ENCODE results near the gene KLK12. TPM values are rescaled to one million over a fixed set of nuclear protein-coding genes. Genes with fewer than 3 reads are reported as not detected.

The KLK12 gene
- total and polyA plus RNA-seq, 2 of the 13 experiments (the other 11 are each of a cell fraction or from before 2014, with no cell fraction given) = not detected

GRCh38 chr19:51009061-51009891 lies 25.5 kb downstream of the KLK12 start:
- POLR2A ChIA-PET = no interaction called here
- CTCF ChIA-PET (ENCODE audit: low intra/inter-chr PET ratio, low total read pairs) = no interaction called here

More at GRCh38 chr19:51009061-51009891, 25.5 kb downstream of the KLK12 start:
- no peak for ATAC-seq
- Histone ChIP-seq H3K9me3 (ENCODE audit: low read length) (no peaks in the 10 kb centered on the region), H3K4me3 (replicated peaks in 1 of 3; ENCODE audit: insufficient read depth in 1 of 3, low read depth in 2 of 3, low read length in 3 of 3) (no peak overlapping the region), H3K9ac (ENCODE audit: insufficient read depth, low read depth, low read length) (no peak overlapping the region), H3K4me1 (ENCODE audit: insufficient read depth, low read length) (no peaks in the 10 kb centered on the region), H3K4me2 (ENCODE audit: low read depth, low read length) (no peak overlapping the region), H3K79me2 (ENCODE audit: insufficient read depth, low read length) (no peaks in the 10 kb centered on the region), H2AFZ (ENCODE audit: low read length) (no peak overlapping the region), H3K27me3 (ENCODE audit: control insufficient read depth in 1 of 2, insufficient read depth in 2 of 2, low read length in 2 of 2) (peaks cover 1 to 7% of the 10 kb centered on the region in 2 experiments; a peak in 2 of 5 replicates), H3K36me3 (replicated peaks in 1 of 2; ENCODE audit: control insufficient read depth in 1 of 2, insufficient read depth in 2 of 2, low read length in 2 of 2) (no peaks in the 10 kb centered on the region), H4K20me1 (ENCODE audit: insufficient read depth, low read length) (no peaks in the 10 kb centered on the region), H3K27ac (ENCODE audit: extremely low read length, insufficient read depth, low read length) (no peak overlapping the region)
- no TSS peak for BruUV-seq (replicated peaks)
- 7% methylated on average over 17 of the region's 19 CpGs for WGBS (ENCODE audit: low lambda C conversion rate)
- DNase-seq (ENCODE audit: low spot score) = no peak
- FAIRE-seq = no peak
- intact Hi-C loops (cut with micrococcal nuclease; ENCODE audit: unreplicated experiment) (no loop called here), in situ Hi-C loops (cut with HindIII; ENCODE audit: extremely low pct_ligation_motif_present, low pct_unique_long_range_greater_than_20kb) (no loop called here)
- TF ChIP-seq CC2D1A (CRISPR knock-in tag; IDR thresholded peaks at IDR 0.05) (no peak), PHF8 (CRISPR knock-in tag; IDR thresholded peaks at IDR 0.05) (no peak), ZNF883 (CRISPR knock-in tag; IDR thresholded peaks at IDR 0.05; ENCODE audit: not compliant biosample characterization) (no peak), GPBP1L1 (CRISPR knock-in tag; IDR thresholded peaks at IDR 0.05) (no peak), ZNF646 (CRISPR knock-in tag; IDR thresholded peaks at IDR 0.05) (no peak), TP53 (CRISPR knock-in tag; conservative IDR thresholded peaks at IDR 0.05) (no peak), ZFYVE20 (CRISPR knock-in tag; IDR thresholded peaks at IDR 0.05; ENCODE audit: borderline replicate concordance, low read depth) (no peak), ZNF34 (CRISPR knock-in tag; IDR thresholded peaks at IDR 0.05; ENCODE audit: borderline replicate concordance) (no peak), SMARCC2 (IDR thresholded peaks at IDR 0.05) (no peak), ZNF234 (CRISPR knock-in tag; conservative IDR thresholded peaks at IDR 0.05) (no peak), MATR3 (CRISPR knock-in tag; IDR thresholded peaks at IDR 0.05) (no peak), AFF4 (CRISPR knock-in tag; IDR thresholded peaks at IDR 0.05) (no peak)

All from HepG2 (cell line).